Ishikawa (cell line): ENCODE data around the gene BMX.

ENCODE experiments used
- CEBPB ChIP-seq: IDR thresholded peaks from 2 replicates; pipeline ENCODE4 v1.6.1; 2012
- CREB1 ChIP-seq: IDR thresholded peaks from 2 replicates; pipeline ENCODE4 v1.6.1; 2012; ENCODE audit warnings: low read depth
- EGR1 ChIP-seq: IDR thresholded peaks from 2 replicates; pipeline ENCODE4 v1.6.1; 2012
- EP300 ChIP-seq: IDR thresholded peaks from 2 replicates; pipeline ENCODE4 v1.6.1; 2012; ENCODE audit warnings: borderline replicate concordance
- FOXM1 ChIP-seq: IDR thresholded peaks from 2 replicates; pipeline ENCODE4 v1.6.1; 2012; ENCODE audit warnings: low read depth, borderline replicate concordance
- NFIC ChIP-seq: IDR thresholded peaks from 2 replicates; pipeline ENCODE4 v1.6.1; 2012
- RAD21 ChIP-seq: IDR thresholded peaks from 2 replicates; pipeline ENCODE4 v1.6.1; 2012; ENCODE audit warnings: low read depth
- TAF1 ChIP-seq: IDR thresholded peaks from 2 replicates; pipeline ENCODE4 v1.6.1; 2012; ENCODE audit warnings: low read depth, mild to moderate bottlenecking
- TCF12 ChIP-seq: IDR thresholded peaks from 2 replicates; pipeline ENCODE4 v1.6.1; 2012; ENCODE audit warnings: low read depth
- TEAD4 ChIP-seq: IDR thresholded peaks from 2 replicates; pipeline ENCODE4 v1.6.1; 2012
- YY1 ChIP-seq: IDR thresholded peaks from 2 replicates; pipeline ENCODE4 v1.6.1; 2012; ENCODE audit warnings: low read depth
- ZBTB7A ChIP-seq: IDR thresholded peaks from 2 replicates; pipeline ENCODE4 v1.6.1; 2012; ENCODE audit warnings: low read depth
- TF ChIP-seq, protein P1 (sequence below): IDR thresholded peaks from 2 replicates; pipeline ENCODE4 v1.6.1; 2012
- TF ChIP-seq, protein P2 (sequence below): IDR thresholded peaks from 2 replicates; pipeline ENCODE4 v1.6.1; 2012
- TF ChIP-seq, protein P3 (sequence below): IDR thresholded peaks from 2 replicates; pipeline ENCODE4 v1.6.1; 2012; ENCODE audit warnings: low read depth, mild to moderate bottlenecking

BMX gene

DNA sequence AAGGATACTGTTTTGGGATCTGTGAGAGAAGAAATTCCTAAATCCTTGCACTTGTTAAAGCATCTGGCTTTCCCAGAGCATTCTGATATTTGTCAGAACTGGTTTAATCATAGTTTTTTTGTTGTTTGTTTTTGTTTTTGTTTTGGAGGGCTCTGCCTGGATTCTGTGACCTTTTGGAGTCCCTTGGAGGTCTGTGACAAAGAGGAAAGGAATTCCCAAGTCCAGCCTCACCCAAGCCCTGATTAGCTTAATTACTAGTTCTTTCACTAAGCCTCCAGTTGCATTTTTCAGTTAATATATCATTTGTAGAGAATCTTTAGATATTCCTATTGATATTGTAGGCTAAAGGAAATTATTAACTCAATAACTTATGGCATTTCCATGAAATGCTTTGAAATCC is 99.4 kb downstream of the BMX start:
- TF ChIP-seq FOXM1, result no peak
- no peak for TF ChIP-seq RAD21
- TF ChIP-seq CREB1, result no peak
- no peak for TF ChIP-seq NFIC
- TF ChIP-seq, protein P1, sequence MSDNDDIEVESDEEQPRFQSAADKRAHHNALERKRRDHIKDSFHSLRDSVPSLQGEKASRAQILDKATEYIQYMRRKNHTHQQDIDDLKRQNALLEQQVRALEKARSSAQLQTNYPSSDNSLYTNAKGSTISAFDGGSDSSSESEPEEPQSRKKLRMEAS, result no peak
- TF ChIP-seq EGR1, result no peak
- TF ChIP-seq ZBTB7A, result no peak
- TF ChIP-seq, protein P2, sequence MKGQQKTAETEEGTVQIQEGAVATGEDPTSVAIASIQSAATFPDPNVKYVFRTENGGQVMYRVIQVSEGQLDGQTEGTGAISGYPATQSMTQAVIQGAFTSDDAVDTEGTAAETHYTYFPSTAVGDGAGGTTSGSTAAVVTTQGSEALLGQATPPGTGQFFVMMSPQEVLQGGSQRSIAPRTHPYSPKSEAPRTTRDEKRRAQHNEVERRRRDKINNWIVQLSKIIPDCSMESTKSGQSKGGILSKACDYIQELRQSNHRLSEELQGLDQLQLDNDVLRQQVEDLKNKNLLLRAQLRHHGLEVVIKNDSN, result no peak
- no peak for TF ChIP-seq EP300
- no peak for TF ChIP-seq TCF12
- TF ChIP-seq CEBPB, result no peak
- no peak for TF ChIP-seq TEAD4
- no peak for TF ChIP-seq TAF1
- TF ChIP-seq YY1, result no peak
- TF ChIP-seq, protein P3, sequence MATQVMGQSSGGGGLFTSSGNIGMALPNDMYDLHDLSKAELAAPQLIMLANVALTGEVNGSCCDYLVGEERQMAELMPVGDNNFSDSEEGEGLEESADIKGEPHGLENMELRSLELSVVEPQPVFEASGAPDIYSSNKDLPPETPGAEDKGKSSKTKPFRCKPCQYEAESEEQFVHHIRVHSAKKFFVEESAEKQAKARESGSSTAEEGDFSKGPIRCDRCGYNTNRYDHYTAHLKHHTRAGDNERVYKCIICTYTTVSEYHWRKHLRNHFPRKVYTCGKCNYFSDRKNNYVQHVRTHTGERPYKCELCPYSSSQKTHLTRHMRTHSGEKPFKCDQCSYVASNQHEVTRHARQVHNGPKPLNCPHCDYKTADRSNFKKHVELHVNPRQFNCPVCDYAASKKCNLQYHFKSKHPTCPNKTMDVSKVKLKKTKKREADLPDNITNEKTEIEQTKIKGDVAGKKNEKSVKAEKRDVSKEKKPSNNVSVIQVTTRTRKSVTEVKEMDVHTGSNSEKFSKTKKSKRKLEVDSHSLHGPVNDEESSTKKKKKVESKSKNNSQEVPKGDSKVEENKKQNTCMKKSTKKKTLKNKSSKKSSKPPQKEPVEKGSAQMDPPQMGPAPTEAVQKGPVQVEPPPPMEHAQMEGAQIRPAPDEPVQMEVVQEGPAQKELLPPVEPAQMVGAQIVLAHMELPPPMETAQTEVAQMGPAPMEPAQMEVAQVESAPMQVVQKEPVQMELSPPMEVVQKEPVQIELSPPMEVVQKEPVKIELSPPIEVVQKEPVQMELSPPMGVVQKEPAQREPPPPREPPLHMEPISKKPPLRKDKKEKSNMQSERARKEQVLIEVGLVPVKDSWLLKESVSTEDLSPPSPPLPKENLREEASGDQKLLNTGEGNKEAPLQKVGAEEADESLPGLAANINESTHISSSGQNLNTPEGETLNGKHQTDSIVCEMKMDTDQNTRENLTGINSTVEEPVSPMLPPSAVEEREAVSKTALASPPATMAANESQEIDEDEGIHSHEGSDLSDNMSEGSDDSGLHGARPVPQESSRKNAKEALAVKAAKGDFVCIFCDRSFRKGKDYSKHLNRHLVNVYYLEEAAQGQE, result no peak

DNA sequence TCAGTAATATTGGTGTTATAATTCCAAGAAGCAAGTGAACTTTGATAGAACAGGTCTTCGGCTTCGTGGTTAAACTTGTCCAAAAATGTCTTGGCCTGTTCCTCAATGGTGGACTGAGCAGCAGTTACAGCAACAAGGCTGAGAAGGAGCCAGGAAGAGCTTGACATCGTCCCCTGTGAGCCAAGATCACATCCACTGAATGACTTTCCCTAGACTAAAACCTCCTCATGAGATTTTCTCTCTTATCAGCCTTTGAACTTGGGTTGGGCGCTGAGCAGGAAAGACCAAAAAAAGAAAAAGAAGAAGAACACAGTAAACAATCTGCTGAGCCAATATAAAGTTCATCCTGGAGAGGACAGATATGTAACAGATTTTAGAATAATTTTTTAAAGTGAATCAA is 100.1 kb downstream of the BMX start, which contains the start of gene ACE2:
TSS of gene ACE2 (minus strand) at position 216 of the 400 bp plus-strand sequence. CDS start at position 167, 49 bp downstream.
- TF ChIP-seq TEAD4 (no peak), FOXM1 (no peak), YY1 (no peak), EGR1 (no peak), NFIC (no peak), TCF12 (no peak), CREB1 (no peak)
- TF ChIP-seq, protein P1, result no peak
- TF ChIP-seq, protein P3, result no peak
- TF ChIP-seq, protein P2, result no peak

DNA sequence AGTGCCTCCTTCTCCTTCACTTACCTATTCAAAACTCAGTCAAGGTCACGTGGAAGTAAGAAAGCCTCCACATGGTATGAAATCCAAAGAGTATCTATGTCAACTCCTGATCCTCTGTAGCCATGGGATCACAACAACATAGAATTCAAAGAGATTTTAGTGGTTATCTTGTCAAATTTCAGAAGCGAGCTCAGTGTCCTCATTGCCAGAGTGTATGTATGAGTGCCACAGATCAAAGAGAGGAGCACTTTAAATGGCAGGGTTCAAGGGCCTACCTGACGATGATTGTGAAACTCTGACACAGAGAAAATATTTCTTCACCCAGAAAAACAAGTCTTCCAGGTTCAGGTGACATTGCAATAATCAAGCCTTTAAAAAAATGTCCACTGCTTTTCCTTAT is 101.3 kb downstream of the BMX start:
- TF ChIP-seq CEBPB (0 out of 2 replicates have a peak, but pooled peaks have one; percentile 18), NFIC (no peak), TEAD4 (no peak), ZBTB7A (no peak), TCF12 (no peak)

DNA sequence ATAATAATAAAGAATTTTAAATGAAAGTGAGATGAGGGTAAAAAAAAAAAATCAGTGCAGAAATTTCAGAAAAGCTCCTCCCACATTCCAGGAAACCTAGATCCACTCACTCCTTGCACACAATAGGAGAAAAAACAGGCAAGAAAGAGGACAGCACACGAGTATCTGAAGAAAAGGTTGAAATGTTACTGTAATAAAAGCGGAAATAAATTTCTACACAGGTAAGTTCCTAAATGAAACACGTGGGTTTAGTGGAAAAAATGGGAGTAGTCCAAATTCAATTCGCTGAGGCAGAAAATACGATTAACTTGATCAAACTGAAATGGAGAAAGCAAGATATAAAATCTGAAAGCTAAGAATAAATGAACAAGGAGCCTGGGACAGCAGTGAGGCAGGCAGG is 102.2 kb downstream of the BMX start:
- TF ChIP-seq, protein P3, result no peak
- TF ChIP-seq, protein P2, result no peak
- TF ChIP-seq TEAD4, result peak; percentile 7; the same call in 1 of the 2 replicates

DNA sequence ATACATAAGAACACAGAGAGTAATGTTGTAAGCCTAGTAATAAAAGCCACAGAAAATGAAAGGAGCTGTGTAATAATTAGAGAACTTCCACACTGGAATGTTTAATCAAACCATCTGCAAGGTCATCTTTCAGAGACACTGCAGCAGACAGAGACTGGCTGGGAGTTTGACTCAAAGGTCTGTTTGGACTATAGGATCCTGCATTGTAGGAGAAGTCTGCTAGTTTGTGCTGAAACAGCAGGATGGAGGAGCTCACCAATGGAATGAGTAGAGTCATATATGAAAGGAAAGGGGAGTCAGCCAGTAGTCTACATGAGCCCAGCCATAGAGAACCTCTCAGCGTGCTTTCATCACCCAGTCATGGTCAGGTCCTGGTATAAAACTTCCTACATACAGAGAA is 104.6 kb downstream of the BMX start:
- TF ChIP-seq, protein P2, result no peak
- TF ChIP-seq NFIC, result no peak
- no peak for TF ChIP-seq EP300
- TF ChIP-seq YY1, result no peak
- TF ChIP-seq TEAD4, result no peak
- no peak for TF ChIP-seq FOXM1
- TF ChIP-seq, protein P3, result no peak
- TF ChIP-seq ZBTB7A, result no peak
